ENCODE data around the gene MOCS1. TPM values are rescaled to one million over a fixed set of nuclear protein-coding genes. Genes with fewer than 3 reads are reported as not detected.

MOCS1 gene
- total and polyA plus RNA-seq, 2 experiments from 2014 or later: 17.2 to 28.1 TPM

- Histone ChIP-seq H3K79me2 (replicated peaks; ENCODE audit: insufficient read depth) (no peaks in the 10 kb centered on the region), H3K27ac (ENCODE audit: low read depth) (no peak overlapping the region), H3F3A (replicated peaks; ENCODE audit: low read depth) (no peaks in the 10 kb centered on the region), H3K4me3 (no peak overlapping the region), H3K4me1 (ENCODE audit: insufficient read depth) (peaks cover 10% of the 10 kb centered on the region), H4K20me1 (replicated peaks; ENCODE audit: insufficient read depth) (no peaks in the 10 kb centered on the region), H2AFZ (no peak overlapping the region), H3K36me3 (ENCODE audit: insufficient read depth) (no peaks in the 10 kb centered on the region), H3K4me2 (no peak overlapping the region), H3K27me3 (ENCODE audit: insufficient read depth) (no peaks in the 10 kb centered on the region), H3K9me2 (ENCODE audit: insufficient read depth) (peaks cover 14% of the 10 kb centered on the region)
- H3K36me3 Mint-ChIP-seq (ENCODE audit: low read depth): no peaks in the 10 kb centered on the region; the same call in 2 of the 3 replicates
- no peak overlapping the region for H3K27ac Mint-ChIP-seq
- TF ChIP-seq REST (IDR thresholded peaks at IDR 0.05; ENCODE audit: unreplicated experiment): no peak
- peak; percentile 39 to 52 for TF ChIP-seq CTCF (conservative IDR thresholded peaks at IDR 0.05; ENCODE audit: low read depth in 2 of 2)
- H3K9me3 Mint-ChIP-seq: no peaks in the 10 kb centered on the region; the same call in 2 of the 3 replicates
- peak; percentile 18 for DNase-seq (ENCODE audit: low spot score)
- peaks cover 9% of the 10 kb centered on the region; the same call in 2 of the 3 replicates for H3K4me1 Mint-ChIP-seq
- no peak overlapping the region for H3K4me3 Mint-ChIP-seq
- peaks cover under 1% of the 10 kb centered on the region for H3K27me3 Mint-ChIP-seq (ENCODE audit: insufficient read depth, low read depth, poor library complexity)
- no peak for ATAC-seq
Observed at GRCh38 chr6:39870950-39871349, 63.3 kb downstream of the MOCS1 start.

GRCh38 chr6:39867592-39867991 is 66.7 kb downstream of the MOCS1 start:
- TF ChIP-seq CTCF (conservative IDR thresholded peaks at IDR 0.05; ENCODE audit: low read depth in 2 of 2) (peak; percentile 50 to 72), REST (IDR thresholded peaks at IDR 0.05; ENCODE audit: unreplicated experiment) (no peak)
- ATAC-seq (peak; percentile 90), DNase-seq (ENCODE audit: low spot score) (peak; percentile 66)
- H3K4me3 ChIP-seq: no peak overlapping the region
- H3K4me2 ChIP-seq: no peak overlapping the region
- no peaks in the 10 kb centered on the region for H4K20me1 ChIP-seq (replicated peaks; ENCODE audit: insufficient read depth)
- no peaks in the 10 kb centered on the region for H3K36me3 ChIP-seq (ENCODE audit: insufficient read depth)
- H3K27me3 ChIP-seq (ENCODE audit: insufficient read depth): no peaks in the 10 kb centered on the region
- H3K36me3 Mint-ChIP-seq (ENCODE audit: low read depth): no peaks in the 10 kb centered on the region; the same call in 2 of the 3 replicates
- peaks cover 23% of the 10 kb centered on the region for H3K4me1 Mint-ChIP-seq
- peaks cover 10% of the 10 kb centered on the region for H3K4me1 ChIP-seq (ENCODE audit: insufficient read depth)
- no peak overlapping the region for H3K27ac Mint-ChIP-seq
- no peak overlapping the region for H3K27ac ChIP-seq (ENCODE audit: low read depth)
- peaks cover 3% of the 10 kb centered on the region for H3K27me3 Mint-ChIP-seq (ENCODE audit: insufficient read depth, low read depth, poor library complexity)
- H3K9me2 ChIP-seq (ENCODE audit: insufficient read depth): peaks cover 10% of the 10 kb centered on the region
- H3F3A ChIP-seq (replicated peaks; ENCODE audit: low read depth): no peaks in the 10 kb centered on the region
- no peak overlapping the region for H3K4me3 Mint-ChIP-seq
- no peak overlapping the region for H2AFZ ChIP-seq
- no peaks in the 10 kb centered on the region for H3K79me2 ChIP-seq (replicated peaks; ENCODE audit: insufficient read depth)
- no peaks in the 10 kb centered on the region; the same call in 2 of the 3 replicates for H3K9me3 Mint-ChIP-seq
